DOHH2 (cell line): ENCODE results near the gene CXXC5.

Source experiments
- H3F3A ChIP-seq: fragments of 200-600 bp; sonication (generic), shearing (Covaris generic); 2 replicates; pipeline ENCODE4 v1.6.0; 2016; ENCODE audit warnings: antibody characterized with exemption, mild to moderate bottlenecking; ENCODE audit not compliant: control insufficient read depth, insufficient read depth
- H3K27ac ChIP-seq: fragments of 200-600 bp; sonication (generic); 2 replicates; pipeline ENCODE4 v1.5.1; 2014; ENCODE audit warnings: low read depth, mild to moderate bottlenecking, low read length, moderate library complexity
- H3K27me3 ChIP-seq: fragments of 200-600 bp; sonication (generic); 2 replicates; pipeline ENCODE4 v1.6.1; 2014; ENCODE audit warnings: mild to moderate bottlenecking, low read length, mixed read lengths; ENCODE audit not compliant: control insufficient read depth
- H3K36me3 ChIP-seq: fragments of 200-600 bp; sonication (generic); 2 replicates; pipeline ENCODE4 v1.6.1; 2014; ENCODE audit warnings: mild to moderate bottlenecking, low read length, moderate library complexity, mixed read lengths; ENCODE audit not compliant: control insufficient read depth
- H3K4me1 ChIP-seq: fragments of 200-600 bp; sonication (generic); 2 replicates; pipeline ENCODE4 v1.6.1; 2014; ENCODE audit warnings: mild to moderate bottlenecking, low read length, mixed read lengths; ENCODE audit not compliant: control insufficient read depth
- H3K4me2 ChIP-seq: fragments of 200-600 bp; sonication (generic); 2 replicates; pipeline ENCODE4 v1.6.0; 2014; ENCODE audit warnings: mild to moderate bottlenecking, low read length, moderate library complexity
- H3K4me3 ChIP-seq: fragments of 200-600 bp; sonication (generic); 2 replicates; pipeline ENCODE4 v1.5.1; 2014; ENCODE audit warnings: mild to moderate bottlenecking, low read length, mixed read lengths
- H3K79me2 ChIP-seq: fragments of 200-600 bp; sonication (generic); 2 replicates; pipeline ENCODE4 v1.6.1; 2014; ENCODE audit warnings: mild to moderate bottlenecking, low read length, mixed read lengths; ENCODE audit not compliant: control insufficient read depth
- H3K9me2 ChIP-seq: fragments of 200-600 bp; sonication (generic); replicated peaks from 2 replicates; pipeline ENCODE4 v1.6.1; 2014; ENCODE audit warnings: mild to moderate bottlenecking, low read length, mixed read lengths; ENCODE audit not compliant: control insufficient read depth
- H3K9me3 ChIP-seq: fragments of 200-600 bp; sonication (generic); 2 replicates; pipeline ENCODE4 v1.6.1; 2014; ENCODE audit warnings: antibody characterized with exemption, low read length, mixed read lengths; ENCODE audit not compliant: control insufficient read depth, insufficient read depth
- H4K20me1 ChIP-seq: fragments of 200-600 bp; sonication (generic); 2 replicates; pipeline ENCODE4 v1.6.0; 2014; ENCODE audit warnings: low read depth, mild to moderate bottlenecking, antibody characterized with exemption, low read length, moderate library complexity; ENCODE audit not compliant: control insufficient read depth, insufficient read depth
- EZH2phosphoT487 ChIP-seq: fragments of 200-600 bp; sonication (generic); IDR thresholded peaks from 2 replicates; pipeline ENCODE4 v1.6.1; 2017; ENCODE audit warnings: borderline replicate concordance, mild to moderate bottlenecking, antibody characterized with exemption, low read length, moderate library complexity, mixed read lengths
- TF ChIP-seq, protein P1 (sequence below): fragments of 200-600 bp; sonication (generic); IDR thresholded peaks from one replicate; pipeline ENCODE4 v1.5.1; 2014; ENCODE audit warnings: antibody characterized with exemption, mild to moderate bottlenecking, low read depth, low read length; ENCODE audit not compliant: poor library complexity, severe bottlenecking

The CXXC5 gene

DNA sequence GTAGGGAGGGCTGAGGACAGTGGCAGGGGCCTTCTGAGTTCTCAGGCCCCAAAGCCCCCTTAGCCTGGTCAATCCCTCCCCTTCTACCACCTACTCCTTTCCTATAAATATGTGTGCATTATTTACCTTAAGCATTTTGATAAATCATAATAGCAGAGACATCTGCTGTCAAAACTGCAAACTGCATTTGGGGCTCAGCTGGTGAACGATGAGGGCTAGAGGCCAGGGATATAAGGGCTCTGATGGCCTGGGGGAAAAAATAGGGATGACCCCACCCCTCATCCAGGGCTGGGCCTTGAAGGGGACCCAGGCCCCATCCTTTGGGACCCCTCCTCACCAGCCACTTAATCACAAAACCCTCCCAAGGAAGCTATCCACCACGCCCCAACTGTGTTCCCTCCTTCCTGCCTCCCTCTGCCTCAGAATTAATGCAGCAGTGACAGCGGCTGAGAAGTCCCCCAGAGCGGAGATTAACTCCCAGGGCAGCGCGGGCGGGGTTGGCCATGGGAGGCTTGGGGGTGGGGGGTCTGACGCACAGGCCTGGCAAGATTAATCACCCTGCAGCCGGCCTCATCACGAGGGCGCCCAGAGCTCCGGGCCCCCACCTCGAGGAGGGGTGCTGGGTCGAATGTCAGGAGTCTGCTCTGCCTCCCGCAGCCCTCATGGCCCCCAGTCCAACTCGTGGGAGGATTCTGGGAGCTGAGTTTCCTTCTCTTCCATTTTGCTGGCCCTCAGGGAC is 42.1 kb downstream of the CXXC5 start:
- peaks cover 50% of the 10 kb centered on the region for H3K4me1 ChIP-seq
- no peaks in the 10 kb centered on the region for H3K9me2 ChIP-seq
- H4K20me1 ChIP-seq: no peaks in the 10 kb centered on the region; the same call in 1 of the 2 replicates
- H3K36me3 ChIP-seq: peaks cover 9% of the 10 kb centered on the region; the same call in 1 of the 2 replicates
- TF ChIP-seq EZH2phosphoT487: no peak
- TF ChIP-seq, protein P1, sequence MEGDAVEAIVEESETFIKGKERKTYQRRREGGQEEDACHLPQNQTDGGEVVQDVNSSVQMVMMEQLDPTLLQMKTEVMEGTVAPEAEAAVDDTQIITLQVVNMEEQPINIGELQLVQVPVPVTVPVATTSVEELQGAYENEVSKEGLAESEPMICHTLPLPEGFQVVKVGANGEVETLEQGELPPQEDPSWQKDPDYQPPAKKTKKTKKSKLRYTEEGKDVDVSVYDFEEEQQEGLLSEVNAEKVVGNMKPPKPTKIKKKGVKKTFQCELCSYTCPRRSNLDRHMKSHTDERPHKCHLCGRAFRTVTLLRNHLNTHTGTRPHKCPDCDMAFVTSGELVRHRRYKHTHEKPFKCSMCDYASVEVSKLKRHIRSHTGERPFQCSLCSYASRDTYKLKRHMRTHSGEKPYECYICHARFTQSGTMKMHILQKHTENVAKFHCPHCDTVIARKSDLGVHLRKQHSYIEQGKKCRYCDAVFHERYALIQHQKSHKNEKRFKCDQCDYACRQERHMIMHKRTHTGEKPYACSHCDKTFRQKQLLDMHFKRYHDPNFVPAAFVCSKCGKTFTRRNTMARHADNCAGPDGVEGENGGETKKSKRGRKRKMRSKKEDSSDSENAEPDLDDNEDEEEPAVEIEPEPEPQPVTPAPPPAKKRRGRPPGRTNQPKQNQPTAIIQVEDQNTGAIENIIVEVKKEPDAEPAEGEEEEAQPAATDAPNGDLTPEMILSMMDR: peak; percentile 75
- no peaks in the 10 kb centered on the region for H3K9me3 ChIP-seq
- H3K27ac ChIP-seq: peak overlapping the region; percentile 8; the same call in 1 of the 2 replicates
- H3K27me3 ChIP-seq: no peaks in the 10 kb centered on the region
- H3K4me3 ChIP-seq: no peak overlapping the region
- peak overlapping the region; percentile 39 for H3K4me2 ChIP-seq
- H3K79me2 ChIP-seq: no peaks in the 10 kb centered on the region
- 0 out of 2 replicates have a peak, but pooled peaks cover 4% of the 10 kb centered on the region for H3F3A ChIP-seq

DNA sequence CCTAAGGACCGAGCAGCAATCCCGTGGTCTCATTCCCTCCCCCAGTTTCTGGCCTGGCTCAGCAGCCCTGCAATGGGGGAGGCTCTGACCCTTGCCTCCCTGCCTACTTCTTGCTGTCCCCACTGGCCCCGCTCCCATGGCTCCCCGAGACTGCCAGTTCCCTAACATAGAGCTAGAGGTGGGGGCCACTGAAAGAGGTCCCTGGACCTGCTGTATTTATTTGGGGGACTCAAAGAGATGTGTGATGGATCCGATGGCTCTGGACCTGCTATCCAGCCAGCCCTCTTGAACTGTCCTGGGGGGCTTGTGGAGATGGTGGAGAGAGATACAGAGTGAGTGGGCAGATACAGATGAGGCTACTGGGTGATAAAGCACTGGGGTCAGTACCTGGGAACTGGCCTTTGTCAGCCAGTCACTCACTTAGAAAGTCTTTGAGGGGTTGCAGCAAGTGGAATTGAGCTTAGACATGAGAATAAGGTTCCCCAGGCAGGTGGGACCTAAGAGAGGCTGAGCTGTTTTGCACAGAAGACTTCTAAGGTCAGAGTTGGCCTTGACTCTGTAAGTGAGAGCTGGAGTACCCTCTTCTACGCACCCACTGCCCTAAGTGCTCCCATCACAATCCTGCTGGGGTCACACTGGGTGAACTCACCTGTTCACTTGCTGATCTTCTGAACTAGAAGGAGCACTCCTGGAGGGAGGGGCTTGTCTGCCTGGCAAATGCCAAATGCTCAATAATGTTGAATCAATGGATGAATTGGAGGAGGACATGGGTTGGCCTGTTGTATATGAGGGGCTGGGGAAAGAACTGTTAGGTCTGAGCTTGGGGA is 42.9 kb downstream of the CXXC5 start:
- Histone ChIP-seq H3K4me2 (no peak overlapping the region), H3K27ac (no peak overlapping the region), H3F3A (0 out of 2 replicates have a peak, but pooled peaks cover 4% of the 10 kb centered on the region), H4K20me1 (no peaks in the 10 kb centered on the region; the same call in 1 of the 2 replicates), H3K27me3 (no peaks in the 10 kb centered on the region), H3K4me1 (peaks cover 43% of the 10 kb centered on the region), H3K9me3 (no peaks in the 10 kb centered on the region), H3K9me2 (no peaks in the 10 kb centered on the region), H3K4me3 (no peak overlapping the region), H3K36me3 (peaks cover 7% of the 10 kb centered on the region; the same call in 1 of the 2 replicates), H3K79me2 (no peaks in the 10 kb centered on the region)
- TF ChIP-seq EZH2phosphoT487: no peak
- TF ChIP-seq, protein P1: no peak

DNA sequence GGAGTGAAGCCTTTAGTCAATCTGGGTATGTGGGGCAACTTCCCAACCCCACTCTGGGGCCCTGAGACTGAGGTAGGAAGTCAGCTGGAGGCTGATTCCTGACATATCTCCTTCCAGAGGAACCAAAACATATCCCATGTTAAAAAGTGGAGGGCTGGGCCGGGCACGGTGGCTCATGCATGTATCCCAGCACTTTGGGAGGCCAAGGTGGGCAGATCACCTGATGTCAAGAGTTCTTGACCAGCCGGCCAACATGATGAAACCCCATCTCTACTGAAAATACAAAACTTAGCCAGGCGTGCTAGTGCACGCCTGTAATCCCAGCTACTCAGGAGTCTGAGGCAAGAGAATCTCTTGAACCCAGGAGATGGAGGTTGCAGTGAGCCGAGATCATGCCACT is 44.0 kb downstream of the CXXC5 start:
- Histone ChIP-seq H4K20me1 (no peaks in the 10 kb centered on the region; the same call in 1 of the 2 replicates), H3K9me3 (no peaks in the 10 kb centered on the region), H3K4me2 (no peak overlapping the region), H3K4me3 (no peak overlapping the region), H3K27me3 (peaks cover 10% of the 10 kb centered on the region), H3K4me1 (peaks cover 34% of the 10 kb centered on the region), H3K9me2 (no peaks in the 10 kb centered on the region), H3K79me2 (no peaks in the 10 kb centered on the region), H3K27ac (no peak overlapping the region), H3K36me3 (0 out of 2 replicates have a peak, but pooled peaks cover 3% of the 10 kb centered on the region), H3F3A (0 out of 2 replicates have a peak, but pooled peaks cover 4% of the 10 kb centered on the region)
- TF ChIP-seq EZH2phosphoT487: no peak
- TF ChIP-seq, protein P1: no peak
